GM18907 (cell line): Measurements from ENCODE around the gene RNASE13.
A peak's percentile ranks its signal among the peaks of the same experiment; 100 is the strongest.

Experiments used
- ATAC-seq: cut with Tn5 transposase; IDR thresholded peaks from one replicate; pipeline ENCODE4 v1.9.1; 2021; ENCODE audit warnings: mild to moderate bottlenecking, moderate library complexity; ENCODE audit not compliant: unreplicated experiment

Gene RNASE13, protein sequence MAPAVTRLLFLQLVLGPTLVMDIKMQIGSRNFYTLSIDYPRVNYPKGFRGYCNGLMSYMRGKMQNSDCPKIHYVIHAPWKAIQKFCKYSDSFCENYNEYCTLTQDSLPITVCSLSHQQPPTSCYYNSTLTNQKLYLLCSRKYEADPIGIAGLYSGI

DNA sequence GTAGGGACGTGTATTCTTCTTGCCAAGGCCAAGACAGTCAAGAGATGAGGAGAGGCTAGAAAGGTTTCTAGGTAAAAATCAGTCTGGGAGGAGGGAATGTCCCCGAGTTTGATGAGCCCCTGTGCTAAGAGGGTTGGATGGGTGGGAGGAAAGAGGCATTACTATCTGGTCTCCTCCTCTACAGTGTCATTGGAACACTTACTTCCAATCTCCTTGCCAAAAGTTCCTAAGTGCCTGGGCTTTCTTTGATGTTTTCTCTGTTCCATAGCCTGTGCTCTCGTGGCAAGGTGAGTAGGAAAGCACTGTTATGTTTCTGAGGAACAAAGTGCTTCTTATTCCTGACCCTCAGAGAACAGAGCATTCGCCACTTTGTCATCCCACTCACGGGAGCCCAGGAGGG, at the start of gene RNASE13:
TSS of gene RNASE13 (minus strand) at position 101 of the 400 bp plus-strand sequence. CDS start 519 bp downstream, outside the sequence.
- ATAC-seq, result no peak

DNA sequence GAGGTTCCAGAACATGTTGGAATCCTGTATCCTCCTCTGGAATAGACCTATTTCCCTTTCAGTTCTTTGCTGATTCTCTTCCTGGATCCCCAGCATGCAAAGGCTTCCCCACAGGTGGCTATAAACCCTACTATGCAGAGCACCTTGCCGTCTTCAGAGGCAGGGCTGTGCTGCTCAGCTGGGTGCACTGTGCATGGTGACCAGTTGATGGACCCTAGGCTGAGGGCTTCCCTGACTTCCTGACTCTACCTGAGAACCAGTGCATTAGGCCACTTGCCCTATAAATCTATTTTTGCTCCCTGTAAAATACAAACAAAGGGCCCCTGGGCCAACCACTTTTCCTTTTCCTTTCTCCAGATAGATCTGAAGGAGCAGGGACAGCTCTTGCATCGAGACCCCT, 49.8 kb upstream of the RNASE13 start:
- no peak for ATAC-seq

GRCh38 chr14:21083565-21084325, 49.1 kb upstream of the RNASE13 start:
- ATAC-seq, result no peak

- no peak for ATAC-seq
Measured at GRCh38 chr14:21081521-21082142, 47.0 kb upstream of the RNASE13 start.

DNA sequence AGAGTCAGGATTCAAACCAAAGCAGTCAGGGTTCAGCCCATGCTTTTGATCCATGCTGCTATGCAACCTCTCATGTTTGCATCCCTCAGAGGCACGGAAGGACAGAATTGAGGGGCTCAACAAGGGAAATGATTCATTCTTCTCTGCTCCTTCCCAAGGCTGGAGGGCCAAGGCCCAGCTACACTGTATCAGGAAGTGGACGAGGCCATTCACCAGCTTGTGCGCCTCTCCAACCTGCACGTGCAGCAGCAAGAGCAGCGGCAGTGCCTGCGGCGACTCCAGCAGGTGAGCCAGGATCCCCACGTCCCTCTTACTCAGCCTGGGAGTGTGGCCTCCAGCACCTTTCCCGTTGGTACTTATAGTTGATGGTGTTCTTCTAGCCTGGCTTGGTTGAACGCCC, 44.1 kb upstream of the RNASE13 start:
- no peak for ATAC-seq

GRCh38 chr14:21078287-21078686, 43.7 kb upstream of the RNASE13 start:
- no peak for ATAC-seq

DNA sequence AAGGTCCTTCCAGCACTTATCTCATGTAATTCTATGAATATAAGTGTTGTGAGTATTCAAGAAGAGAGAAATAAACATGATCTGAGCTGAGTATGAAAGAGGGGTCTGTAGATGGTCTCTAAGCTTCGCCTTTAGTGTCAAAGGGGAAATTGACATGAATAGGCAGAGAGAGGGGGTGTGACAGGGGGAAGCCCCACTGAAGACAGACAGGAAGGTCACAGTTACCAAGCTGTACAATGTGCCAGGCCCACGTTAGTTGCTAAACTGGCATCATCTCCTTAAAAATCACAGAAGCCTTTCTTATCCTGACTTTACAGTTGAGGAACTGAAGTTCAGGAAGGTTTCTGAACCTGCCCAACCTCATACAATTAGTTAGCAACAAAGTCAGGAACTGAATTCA, 43.1 kb upstream of the RNASE13 start:
- ATAC-seq, result no peak

DNA sequence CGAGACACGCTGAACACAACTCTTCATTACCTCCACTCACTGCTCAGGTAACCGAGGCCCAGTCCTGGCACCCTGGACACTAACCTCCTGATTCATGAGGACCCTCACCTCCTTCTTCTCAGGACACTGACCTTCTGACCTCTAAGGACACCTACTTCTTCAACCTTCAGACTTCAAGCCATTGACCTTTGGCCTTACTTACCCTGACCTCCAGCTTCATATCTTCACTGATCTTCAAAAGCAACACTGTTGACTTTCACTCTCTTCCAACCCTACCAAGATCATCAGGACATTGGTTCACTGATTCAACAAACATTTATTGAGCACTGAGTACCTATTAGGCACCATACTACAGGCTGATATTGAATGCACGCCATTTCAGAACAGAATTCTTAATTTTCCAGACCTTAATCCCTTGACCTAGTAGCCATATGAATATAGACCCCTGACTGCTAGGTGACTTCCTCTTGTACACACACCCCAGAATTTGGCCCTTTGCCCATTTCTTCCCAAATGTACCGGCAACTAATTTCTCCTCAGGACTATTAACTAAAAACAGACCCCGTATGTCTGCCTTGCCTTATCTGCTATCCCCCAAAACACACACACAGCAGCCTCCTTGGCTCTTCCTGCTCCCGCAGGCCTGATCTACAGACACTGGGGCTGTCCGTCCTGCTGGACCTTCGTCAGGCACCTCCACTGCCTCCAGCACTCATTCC, 41.3 kb upstream of the RNASE13 start:
- no peak for ATAC-seq

DNA sequence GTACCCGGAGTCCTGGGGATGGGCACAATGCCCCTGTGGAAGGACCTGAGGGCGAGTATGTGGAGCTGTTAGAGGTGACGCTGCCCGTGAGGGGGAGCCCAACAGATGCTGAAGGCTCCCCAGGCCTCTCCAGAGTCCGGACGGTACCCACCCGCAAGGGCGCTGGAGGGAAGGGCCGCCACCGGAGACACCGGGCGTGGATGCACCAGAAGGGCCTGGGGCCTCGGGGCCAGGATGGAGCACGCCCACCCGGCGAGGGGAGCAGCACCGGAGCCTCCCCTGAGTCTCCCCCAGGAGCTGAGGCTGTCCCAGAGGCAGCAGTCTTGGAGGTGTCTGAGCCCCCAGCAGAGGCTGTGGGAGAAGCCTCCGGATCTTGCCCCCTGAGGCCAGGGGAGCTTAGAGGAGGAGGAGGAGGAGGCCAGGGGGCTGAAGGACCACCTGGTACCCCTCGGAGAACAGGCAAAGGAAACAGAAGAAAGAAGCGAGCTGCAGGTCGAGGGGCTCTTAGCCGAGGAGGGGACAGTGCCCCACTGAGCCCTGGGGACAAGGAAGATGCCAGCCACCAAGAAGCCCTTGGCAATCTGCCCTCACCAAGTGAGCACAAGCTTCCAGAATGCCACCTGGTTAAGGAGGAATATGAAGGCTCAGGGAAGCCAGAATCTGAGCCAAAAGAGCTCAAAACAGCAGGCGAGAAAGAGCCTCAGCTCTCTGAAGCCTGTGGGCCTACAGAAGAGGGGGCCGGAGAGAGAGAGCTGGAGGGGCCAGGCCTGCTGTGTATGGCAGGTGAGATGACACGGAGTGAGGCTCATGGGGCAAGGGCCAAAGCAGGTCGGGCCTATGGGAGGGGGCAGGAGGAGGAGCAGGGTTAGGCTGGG, 40.0 kb upstream of the RNASE13 start:
- no peak for ATAC-seq

DNA sequence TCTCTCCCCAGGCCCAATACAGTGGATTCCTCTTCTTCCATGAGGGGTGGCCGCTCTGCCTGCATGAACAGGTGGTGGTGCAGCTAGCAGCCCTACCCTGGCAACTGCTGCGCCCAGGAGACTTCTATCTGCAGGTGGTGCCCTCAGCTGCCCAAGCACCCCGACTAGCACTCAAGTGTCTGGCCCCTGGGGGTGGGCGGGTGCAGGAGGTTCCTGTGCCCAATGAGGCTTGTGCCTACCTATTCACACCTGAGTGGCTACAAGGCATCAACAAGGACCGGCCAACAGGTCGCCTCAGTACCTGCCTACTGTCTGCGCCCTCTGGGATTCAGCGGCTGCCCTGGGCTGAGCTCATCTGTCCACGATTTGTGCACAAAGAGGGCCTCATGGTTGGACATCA, 39.3 kb upstream of the RNASE13 start:
- no peak for ATAC-seq

- no peak for ATAC-seq
Measured at GRCh38 chr14:21072781-21073339, 38.3 kb upstream of the RNASE13 start.

GRCh38 chr14:21072031-21072473, 37.4 kb upstream of the RNASE13 start:
- ATAC-seq, result no peak

DNA sequence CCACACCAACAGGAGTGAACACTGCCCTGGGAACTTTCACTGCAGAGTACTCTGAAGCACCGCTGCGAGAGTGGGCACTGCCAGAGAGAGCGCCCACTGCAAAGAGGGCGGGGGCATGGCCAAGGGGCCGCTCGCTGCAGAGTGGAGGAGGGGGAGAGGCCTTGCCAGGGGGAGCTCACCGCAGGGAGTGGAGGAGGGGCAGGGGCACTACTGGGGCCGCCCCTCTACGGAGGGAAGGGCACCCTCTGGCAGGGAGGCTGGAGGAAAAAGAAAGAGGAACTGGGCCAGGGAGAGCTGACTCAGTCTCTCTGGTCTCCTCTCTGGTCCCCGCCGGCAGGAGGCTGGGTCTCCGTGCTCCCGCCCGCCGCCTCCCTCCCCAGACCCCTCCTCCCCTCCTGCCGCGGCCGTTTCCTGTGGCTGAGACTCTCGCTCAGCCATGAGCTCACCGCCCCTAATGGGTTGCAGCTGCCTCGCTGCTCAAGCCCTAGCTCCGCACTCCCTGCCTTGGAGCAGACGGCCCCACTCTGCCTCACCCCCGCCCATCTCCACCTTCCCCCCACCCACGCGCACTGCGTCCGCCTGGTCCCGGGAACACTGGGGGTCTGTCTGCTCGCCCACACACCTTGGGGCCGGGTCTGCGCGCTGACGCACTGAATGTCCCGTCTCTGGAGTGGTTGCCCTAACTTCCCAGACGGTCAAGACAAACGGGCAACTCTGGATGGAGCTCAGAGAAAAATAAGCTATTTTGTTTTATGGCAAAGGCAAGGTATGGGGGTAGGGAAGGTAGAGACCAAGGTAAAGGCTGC, 36.8 kb upstream of the RNASE13 start:
- peak; percentile 68 for ATAC-seq

DNA sequence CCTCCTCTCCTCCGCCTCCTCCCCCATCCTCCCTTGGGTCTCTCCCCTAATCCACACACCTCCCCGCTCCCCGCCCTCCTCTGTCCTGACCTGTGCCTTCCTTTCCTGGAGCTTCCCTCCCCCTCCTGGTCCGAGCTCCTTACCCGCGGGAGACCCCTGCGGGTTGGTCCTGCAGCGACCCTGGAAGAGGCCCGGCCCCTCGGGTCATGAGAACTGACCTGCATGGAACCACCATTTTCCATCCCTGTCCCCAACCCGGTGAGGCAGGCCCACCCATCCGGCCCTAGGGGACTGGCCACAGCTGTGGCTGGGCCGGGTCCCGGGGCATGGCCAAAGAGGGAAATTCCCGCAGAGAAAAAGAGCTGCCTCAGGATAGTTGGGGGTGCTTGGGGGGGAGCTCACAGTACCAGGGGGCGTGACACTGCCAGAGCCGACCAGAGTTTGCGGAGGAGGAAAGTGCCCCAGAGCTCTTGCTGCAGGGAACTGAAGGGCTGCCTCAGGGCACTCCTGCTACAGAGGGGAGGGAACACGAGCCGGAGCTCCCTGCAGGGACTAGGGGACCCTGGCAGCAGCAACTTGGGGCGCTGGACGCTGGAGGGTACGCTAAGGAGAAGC, 36.1 kb upstream of the RNASE13 start:
- ATAC-seq, result peak; percentile 24

GRCh38 chr14:21070083-21070609, 35.5 kb upstream of the RNASE13 start, which contains the start of gene ARHGEF40:
TSS of gene ARHGEF40 (plus strand) at chr14:21070304. CDS start at chr14:21070397, 93 bp downstream.
- no peak for ATAC-seq

DNA sequence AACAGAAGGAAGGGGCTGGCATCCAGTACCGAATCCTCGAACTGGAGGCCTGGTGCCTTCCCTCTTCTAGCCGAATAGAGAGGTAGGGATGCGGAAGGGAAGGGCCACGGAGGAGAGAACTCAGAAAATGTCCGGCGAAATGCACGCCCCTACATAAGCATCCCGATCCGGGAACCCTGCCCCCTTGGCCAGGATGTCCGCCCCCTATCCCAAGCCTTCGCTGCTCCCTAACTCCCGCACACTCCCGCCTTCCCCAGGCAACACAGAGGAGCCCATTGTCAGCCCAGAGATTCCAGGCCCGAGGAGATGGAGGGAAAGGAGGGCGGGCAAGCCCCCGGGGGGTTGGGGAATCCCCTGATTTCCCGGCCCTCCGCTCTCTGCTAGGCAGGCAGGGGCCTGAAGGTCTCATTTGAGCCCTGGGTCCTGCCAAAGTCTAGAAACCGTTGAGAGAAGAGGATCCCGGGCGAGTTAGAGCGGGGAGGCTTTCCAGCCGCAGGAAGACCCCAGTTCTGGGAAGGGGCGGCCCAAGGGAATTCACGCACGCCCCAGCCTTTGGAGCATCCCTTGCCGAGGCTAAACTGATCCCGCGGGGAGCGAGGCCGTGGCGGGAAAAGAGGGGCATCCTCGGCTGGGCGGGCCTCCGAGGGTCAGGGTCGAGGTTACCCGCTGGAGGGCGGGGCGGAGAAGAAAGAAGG, 34.9 kb upstream of the RNASE13 start:
- no peak for ATAC-seq

GRCh38 chr14:21068521-21069387, 34.1 kb upstream of the RNASE13 start:
- ATAC-seq, result no peak
